ENCODE measurements around the gene MSANTD2.
A peak's percentile ranks its signal among the peaks of the same experiment; 100 is the strongest.

DNA sequence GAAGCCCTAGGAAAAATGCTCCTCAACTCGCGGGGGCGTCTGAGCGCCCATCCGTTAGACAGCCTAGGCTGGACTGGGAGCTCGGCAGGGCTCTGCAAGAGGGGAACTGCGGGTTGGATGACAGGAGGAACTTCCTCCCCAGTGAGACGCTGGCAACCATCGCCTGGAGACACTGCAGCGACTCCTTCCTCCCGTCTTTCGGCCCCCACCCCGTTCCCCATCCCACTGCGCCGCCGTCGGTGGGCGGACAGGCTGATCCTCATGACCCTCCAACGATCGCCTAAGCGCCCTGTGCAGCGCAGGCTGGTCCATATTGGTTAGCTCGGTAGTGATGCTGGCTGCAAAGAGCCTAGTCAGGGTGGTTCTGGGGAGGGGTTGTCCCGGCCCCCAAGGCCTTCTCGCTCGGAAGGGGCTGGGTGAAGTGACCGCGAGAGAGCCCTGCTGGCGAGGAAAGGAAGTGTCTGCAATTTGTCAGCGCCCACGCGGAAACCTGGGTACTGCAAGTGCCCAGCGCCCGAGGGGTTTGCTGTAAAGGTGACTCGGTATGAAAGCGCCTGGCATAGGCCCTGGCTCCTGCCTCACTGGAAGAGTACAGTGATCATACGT is 59.8 kb downstream of the MSANTD2 start:
- TF ChIP-seq, protein P1, sequence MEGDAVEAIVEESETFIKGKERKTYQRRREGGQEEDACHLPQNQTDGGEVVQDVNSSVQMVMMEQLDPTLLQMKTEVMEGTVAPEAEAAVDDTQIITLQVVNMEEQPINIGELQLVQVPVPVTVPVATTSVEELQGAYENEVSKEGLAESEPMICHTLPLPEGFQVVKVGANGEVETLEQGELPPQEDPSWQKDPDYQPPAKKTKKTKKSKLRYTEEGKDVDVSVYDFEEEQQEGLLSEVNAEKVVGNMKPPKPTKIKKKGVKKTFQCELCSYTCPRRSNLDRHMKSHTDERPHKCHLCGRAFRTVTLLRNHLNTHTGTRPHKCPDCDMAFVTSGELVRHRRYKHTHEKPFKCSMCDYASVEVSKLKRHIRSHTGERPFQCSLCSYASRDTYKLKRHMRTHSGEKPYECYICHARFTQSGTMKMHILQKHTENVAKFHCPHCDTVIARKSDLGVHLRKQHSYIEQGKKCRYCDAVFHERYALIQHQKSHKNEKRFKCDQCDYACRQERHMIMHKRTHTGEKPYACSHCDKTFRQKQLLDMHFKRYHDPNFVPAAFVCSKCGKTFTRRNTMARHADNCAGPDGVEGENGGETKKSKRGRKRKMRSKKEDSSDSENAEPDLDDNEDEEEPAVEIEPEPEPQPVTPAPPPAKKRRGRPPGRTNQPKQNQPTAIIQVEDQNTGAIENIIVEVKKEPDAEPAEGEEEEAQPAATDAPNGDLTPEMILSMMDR (IDR thresholded peaks at IDR 0.05; ENCODE audit: low read depth, low read length, poor library complexity, severe bottlenecking), result peak; percentile 75
- TF ChIP-seq EZH2phosphoT487 (IDR thresholded peaks at IDR 0.05; ENCODE audit: borderline replicate concordance, low read length), result no peak

Data from DOHH2 (cell line).